BJ (cell line): ENCODE results near the gene CEACAM7. TPM values are rescaled to one million over a fixed set of nuclear protein-coding genes. Genes with fewer than 3 reads are reported as not detected.

Source experiments
- CTCF ChIA-PET: fragments of 350-600 bp; formaldehyde crosslinking; extraction: SDS; loops from one replicate; lab custom pipeline; 2021; ENCODE audit warnings: antibody characterized with exemption, inconsistent platforms; lab: Yijun Ruan, JAX
- POLR2A ChIA-PET: fragments of 300-600 bp; sonication (Branson Sonifier 250); formaldehyde crosslinking; extraction: SDS; loops from one replicate; lab custom pipeline; 2021; ENCODE audit warnings: antibody characterized with exemption; lab: Charles Lee
- DNase-seq: peaks from one replicate; pipeline ENCODE4 v3.0.0-alpha.2; 2011; ENCODE audit warnings: low read depth
- H3K27me3 ChIP-seq: 2 replicates; pipeline ENCODE4 v1.6.0; 2011; ENCODE audit warnings: low read length; ENCODE audit not compliant: control insufficient read depth, insufficient read depth
- H3K36me3 ChIP-seq: 2 replicates; pipeline ENCODE4 v1.5.1; 2011; ENCODE audit warnings: low read length; ENCODE audit not compliant: control insufficient read depth, insufficient read depth
- H3K4me3 ChIP-seq: 2 replicates; pipeline ENCODE4 v1.5.1; 2011; ENCODE audit warnings: low read depth, mild to moderate bottlenecking, control low read depth, low read length
- polyA plus RNA-seq: library from polyadenylated mRNA; depleted of rRNA; stranded (reverse); fragments of >200 nt; gene quantifications from 2 replicates; pipeline ENCODE4 v1.2.3, GENCODE V29; 2011
- TF ChIP-seq, protein P1 (sequence below): IDR thresholded peaks from 2 replicates; pipeline ENCODE4 v1.5.1; 2011; ENCODE audit warnings: low read depth, mild to moderate bottlenecking, control low read depth, inconsistent platforms, low read length, moderate library complexity; ENCODE audit not compliant: insufficient read depth

CEACAM7 gene
- polyA plus RNA-seq, 1 experiment = not detected

DNA sequence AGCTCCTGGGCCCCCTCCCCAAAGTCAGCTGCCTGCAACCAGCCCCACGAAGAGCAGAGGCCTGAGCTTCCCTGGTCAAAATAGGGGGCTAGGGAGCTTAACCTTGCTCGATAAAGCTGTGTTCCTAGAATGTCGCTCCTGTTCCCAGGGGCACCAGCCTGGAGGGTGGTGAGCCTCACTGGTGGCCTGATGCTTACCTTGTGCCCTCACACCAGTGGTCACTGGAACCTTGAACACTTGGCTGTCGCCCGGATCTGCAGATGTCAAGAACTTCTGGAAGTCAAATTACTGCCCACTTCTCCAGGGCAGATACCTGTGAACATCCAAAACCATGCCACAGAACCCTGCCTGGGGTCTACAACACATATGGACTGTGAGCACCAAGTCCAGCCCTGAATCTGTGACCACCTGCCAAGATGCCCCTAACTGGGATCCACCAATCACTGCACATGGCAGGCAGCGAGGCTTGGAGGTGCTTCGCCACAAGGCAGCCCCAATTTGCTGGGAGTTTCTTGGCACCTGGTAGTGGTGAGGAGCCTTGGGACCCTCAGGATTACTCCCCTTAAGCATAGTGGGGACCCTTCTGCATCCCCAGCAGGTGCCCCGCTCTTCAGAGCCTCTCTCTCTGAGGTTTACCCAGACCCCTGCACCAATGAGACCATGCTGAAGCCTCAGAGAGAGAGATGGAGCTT, 15.7 kb upstream of the CEACAM7 start:
- no peaks in the 10 kb centered on the region for H3K27me3 ChIP-seq
- POLR2A ChIA-PET = no interaction called here
- DNase-seq = no peak
- TF ChIP-seq, protein P1, sequence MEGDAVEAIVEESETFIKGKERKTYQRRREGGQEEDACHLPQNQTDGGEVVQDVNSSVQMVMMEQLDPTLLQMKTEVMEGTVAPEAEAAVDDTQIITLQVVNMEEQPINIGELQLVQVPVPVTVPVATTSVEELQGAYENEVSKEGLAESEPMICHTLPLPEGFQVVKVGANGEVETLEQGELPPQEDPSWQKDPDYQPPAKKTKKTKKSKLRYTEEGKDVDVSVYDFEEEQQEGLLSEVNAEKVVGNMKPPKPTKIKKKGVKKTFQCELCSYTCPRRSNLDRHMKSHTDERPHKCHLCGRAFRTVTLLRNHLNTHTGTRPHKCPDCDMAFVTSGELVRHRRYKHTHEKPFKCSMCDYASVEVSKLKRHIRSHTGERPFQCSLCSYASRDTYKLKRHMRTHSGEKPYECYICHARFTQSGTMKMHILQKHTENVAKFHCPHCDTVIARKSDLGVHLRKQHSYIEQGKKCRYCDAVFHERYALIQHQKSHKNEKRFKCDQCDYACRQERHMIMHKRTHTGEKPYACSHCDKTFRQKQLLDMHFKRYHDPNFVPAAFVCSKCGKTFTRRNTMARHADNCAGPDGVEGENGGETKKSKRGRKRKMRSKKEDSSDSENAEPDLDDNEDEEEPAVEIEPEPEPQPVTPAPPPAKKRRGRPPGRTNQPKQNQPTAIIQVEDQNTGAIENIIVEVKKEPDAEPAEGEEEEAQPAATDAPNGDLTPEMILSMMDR = no peak
- no peak overlapping the region for H3K4me3 ChIP-seq
- CTCF ChIA-PET = no interaction called here
- no peaks in the 10 kb centered on the region for H3K36me3 ChIP-seq

DNA sequence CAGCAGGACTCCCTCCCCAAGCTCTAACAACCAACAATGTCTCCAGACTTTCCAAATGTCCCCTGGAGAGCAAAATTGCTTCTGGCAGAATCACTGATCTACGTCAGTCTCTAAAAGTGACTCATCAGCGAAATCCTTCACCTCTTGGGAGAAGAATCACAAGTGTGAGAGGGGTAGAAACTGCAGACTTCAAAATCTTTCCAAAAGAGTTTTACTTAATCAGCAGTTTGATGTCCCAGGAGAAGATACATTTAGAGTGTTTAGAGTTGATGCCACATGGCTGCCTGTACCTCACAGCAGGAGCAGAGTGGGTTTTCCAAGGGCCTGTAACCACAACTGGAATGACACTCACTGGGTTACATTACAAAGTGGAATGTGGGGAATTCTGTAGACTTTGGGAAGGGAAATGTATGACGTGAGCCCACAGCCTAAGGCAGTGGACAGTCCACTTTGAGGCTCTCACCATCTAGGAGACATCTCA, 14.1 kb upstream of the CEACAM7 start:
- POLR2A ChIA-PET = no interaction called here
- peak; percentile 3 for DNase-seq
- TF ChIP-seq, protein P1 = no peak
- H3K27me3 ChIP-seq = no peaks in the 10 kb centered on the region
- no peak overlapping the region for H3K4me3 ChIP-seq
- no peaks in the 10 kb centered on the region for H3K36me3 ChIP-seq
- CTCF ChIA-PET = no interaction called here

DNA sequence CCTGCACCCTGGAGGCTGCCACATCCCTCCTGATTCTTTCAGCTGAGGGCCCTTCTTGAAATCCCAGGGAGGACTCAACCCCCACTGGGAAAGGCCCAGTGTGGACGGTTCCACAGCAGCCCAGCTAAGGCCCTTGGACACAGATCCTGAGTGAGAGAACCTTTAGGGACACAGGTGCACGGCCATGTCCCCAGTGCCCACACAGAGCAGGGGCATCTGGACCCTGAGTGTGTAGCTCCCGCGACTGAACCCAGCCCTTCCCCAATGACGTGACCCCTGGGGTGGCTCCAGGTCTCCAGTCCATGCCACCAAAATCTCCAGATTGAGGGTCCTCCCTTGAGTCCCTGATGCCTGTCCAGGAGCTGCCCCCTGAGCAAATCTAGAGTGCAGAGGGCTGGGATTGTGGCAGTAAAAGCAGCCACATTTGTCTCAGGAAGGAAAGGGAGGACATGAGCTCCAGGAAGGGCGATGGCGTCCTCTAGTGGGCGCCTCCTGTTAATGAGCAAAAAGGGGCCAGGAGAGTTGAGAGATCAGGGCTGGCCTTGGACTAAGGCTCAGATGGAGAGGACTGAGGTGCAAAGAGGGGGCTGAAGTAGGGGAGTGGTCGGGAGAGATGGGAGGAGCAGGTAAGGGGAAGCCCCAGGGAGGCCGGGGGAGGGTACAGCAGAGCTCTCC, 13.5 kb upstream of the CEACAM7 start:
- Histone ChIP-seq H3K27me3 (no peaks in the 10 kb centered on the region), H3K36me3 (no peaks in the 10 kb centered on the region), H3K4me3 (no peak overlapping the region)
- CTCF ChIA-PET = no interaction called here
- DNase-seq = no peak
- POLR2A ChIA-PET = no interaction called here
- TF ChIP-seq, protein P1 = no peak

DNA sequence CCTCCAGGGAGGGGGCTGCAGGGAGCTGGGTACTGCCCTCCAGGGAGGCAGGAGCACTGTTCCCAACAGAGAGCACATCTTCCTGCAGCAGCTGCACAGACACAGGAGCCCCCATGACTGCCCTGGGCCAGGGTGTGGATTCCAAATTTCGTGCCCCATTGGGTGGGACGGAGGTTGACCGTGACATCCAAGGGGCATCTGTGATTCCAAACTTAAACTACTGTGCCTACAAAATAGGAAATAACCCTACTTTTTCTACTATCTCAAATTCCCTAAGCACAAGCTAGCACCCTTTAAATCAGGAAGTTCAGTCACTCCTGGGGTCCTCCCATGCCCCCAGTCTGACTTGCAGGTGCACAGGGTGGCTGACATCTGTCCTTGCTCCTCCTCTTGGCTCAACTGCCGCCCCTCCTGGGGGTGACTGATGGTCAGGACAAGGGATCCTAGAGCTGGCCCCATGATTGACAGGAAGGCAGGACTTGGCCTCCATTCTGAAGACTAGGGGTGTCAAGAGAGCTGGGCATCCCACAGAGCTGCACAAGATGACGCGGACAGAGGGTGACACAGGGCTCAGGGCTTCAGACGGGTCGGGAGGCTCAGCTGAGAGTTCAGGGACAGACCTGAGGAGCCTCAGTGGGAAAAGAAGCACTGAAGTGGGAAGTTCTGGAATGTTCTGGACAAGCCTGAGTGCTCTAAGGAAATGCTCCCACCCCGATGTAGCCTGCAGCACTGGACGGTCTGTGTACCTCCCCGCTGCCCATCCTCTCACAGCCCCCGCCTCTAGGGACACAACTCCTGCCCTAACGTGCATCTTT, 12.5 kb upstream of the CEACAM7 start:
- no peak for DNase-seq
- H3K27me3 ChIP-seq = no peaks in the 10 kb centered on the region
- ChIA-PET CTCF (interaction anchor here (0.7 kb wide), 1 partner anchor 53 kb away, joined by 3 read pairs; no protein-coding TSS in a partner anchor), POLR2A (no interaction called here)
- no peak overlapping the region for H3K4me3 ChIP-seq
- TF ChIP-seq, protein P1 = no peak
- no peaks in the 10 kb centered on the region for H3K36me3 ChIP-seq

DNA sequence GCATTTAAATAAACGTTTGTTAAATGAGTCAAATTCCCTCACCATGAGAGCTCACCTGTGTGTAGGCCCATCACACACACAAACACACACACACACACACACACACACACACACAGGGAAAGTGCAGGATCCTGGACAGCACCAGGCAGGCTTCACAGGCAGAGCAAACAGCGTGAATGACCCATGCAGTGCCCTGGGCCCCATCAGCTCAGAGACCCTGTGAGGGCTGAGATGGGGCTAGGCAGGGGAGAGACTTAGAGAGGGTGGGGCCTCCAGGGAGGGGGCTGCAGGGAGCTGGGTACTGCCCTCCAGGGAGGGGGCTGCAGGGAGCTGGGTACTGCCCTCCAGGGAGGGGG, 11.9 kb upstream of the CEACAM7 start:
- TF ChIP-seq, protein P1 = no peak
- ChIA-PET POLR2A (no interaction called here), CTCF (no interaction called here)
- H3K27me3 ChIP-seq = no peaks in the 10 kb centered on the region
- no peak overlapping the region for H3K4me3 ChIP-seq
- no peak for DNase-seq
- H3K36me3 ChIP-seq = no peaks in the 10 kb centered on the region
